HG03064 (cell line): ENCODE measurements around the gene MESP1.

ENCODE experiments used
- ATAC-seq: cut with Tn5 transposase; IDR thresholded peaks from one replicate; pipeline ENCODE4 v1.9.1; 2021; ENCODE audit warnings: low read depth; ENCODE audit not compliant: unreplicated experiment

MESP1 gene

DNA sequence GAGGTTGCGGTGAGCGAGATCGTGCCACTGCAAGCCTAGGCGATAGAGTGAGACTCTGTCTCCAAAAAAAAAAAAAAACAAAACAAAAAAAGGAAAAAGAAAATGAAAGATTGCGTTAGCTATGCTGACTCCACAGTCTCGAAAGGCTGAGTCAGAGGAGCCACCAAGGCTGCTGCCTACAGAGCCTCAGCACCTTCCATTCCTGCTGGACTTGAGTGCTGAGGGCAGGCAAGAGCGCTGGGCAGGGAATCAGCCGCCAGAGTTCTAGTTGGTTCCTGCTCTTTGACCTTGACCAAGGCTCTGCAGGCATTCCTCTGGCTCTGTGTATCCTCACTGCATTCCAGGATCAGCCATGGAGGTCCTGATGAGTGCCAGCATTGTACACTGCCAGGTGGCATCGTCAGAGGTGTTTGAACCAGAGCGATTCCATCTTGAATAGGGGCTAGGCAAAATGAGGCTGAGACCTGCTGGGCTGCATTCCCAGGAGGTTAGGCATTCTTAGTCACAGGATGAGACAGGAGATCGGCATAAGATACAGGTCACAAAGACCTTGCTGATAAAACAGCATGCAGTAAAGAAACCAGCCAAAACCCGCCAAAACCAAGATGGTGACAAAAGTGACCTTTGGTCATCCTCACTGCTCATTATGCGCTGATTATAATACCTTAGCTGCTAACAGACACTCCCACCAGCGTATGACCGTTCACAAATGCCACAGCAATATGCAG lies 31.0 kb upstream of the MESP1 start:
- ATAC-seq: no peak

DNA sequence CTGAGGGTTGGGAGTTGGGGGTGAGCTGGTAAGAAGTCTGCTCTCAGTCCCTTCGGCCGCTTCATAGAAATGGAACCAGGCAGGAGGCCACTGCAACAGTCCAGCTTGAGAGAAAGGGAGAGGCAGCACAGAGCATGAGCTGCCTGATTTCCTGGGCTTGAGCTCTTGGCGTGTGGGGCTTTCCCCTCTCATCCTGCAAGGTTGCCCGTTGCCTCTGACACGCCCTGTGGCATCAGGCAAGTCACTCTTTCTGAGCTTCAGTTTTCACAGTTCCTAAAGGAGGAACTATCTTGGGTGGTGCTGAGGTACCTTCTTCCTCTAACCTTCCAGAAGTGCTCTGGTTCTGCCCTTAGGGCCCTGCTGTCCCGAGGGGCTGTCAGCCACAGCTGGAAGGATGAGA lies 30.0 kb upstream of the MESP1 start:
- ATAC-seq: no peak

DNA sequence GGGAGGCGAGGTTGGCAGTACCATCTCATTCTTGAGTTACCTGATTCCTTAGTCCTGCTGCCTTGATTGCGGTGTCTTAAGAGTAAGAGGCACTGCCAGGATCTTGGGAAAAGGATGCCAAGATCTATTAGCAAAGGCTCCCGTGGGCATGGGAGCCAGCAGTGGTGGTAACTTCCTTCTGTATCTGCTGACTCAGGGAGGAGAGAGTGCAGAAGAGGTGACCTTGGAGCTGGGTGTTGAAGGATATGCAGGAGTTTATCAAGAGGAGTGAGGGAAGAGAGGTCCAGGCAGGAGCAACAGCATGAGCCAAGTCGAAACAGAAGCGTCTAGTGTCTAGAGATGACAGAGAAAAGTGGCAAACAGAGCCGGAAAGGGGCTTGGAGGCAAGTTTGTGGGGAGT lies 29.6 kb upstream of the MESP1 start:
- no peak for ATAC-seq

DNA sequence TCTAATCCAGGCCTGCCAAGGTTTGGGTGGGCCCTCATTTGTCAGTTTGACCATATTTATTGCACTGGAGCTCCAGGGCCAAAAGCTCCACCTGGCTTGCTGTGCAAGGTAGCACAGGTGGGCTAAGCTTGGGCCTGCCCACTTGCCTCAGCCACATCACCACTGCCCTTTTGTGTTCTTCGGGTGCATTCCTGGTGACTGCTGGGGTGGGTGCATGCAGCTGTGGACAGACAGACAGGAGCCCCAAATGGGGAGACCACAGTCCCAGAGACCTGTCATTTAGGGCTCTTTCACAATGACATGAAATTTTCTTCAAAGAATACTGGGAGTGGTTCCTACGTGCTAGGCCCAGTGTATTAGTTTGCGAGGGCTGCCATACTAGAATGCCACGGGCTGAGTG lies 27.8 kb upstream of the MESP1 start:
- ATAC-seq: no peak

DNA sequence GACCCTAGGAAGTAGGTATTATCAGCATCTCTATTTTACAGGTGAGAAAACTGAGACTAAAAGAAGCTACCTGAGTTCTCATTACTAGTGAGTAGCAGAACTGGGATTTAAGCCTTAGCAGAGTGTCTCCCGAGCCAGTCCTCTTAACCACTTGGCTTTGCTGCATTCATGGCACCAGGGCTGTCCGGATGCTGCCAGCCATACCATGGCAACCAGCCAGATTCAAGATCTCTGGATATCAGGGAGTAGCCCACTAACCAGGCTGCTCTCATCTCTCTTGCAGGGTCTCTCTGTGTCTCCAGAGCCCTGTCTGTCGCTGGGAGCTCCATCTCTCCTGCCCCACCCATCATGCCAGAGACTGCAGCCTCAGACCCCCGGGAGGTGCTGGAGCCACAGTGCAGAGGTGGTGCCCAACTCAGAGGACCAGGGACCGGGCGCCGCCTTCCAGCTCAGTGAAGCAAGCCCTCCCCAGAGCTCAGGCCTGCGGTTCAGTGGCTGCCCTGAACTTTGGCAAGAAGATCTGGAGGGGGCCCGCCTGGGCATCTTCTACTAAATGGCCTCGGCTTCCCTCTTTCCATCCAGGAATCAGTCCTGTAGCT lies 26.8 kb upstream of the MESP1 start:
- no peak for ATAC-seq

DNA sequence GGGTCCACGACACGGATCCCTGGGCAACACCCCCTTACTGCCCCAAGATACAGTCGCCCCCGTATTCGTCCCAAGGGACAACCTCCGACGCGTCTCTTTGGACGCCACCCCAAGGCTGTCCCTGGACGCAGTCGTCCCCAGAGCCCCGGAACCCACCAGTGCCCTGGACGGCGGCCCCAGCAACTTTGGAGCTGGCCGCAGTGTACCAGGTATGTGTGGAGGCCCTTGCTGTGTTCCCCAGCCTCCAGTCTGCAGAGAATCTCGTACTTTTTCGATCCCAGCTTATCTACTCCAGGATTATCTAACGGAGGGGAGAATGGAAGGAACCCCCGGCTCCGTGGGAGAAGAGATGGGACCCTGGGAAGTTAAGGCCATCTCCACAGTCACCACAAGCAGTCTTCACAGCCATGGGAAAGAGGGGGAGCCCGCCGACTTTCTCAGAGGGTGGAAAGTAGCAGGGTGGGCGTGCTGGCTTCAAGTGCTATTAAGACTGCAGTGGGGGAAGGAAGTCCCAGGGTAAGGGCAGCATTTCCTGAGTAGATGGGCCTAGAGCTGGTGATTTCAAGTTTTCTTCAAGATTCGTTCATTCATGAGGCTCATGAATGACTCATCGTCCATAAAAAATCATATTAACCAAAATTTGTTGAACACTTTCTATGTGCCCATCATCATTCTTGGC lies 26.2 kb upstream of the MESP1 start:
- ATAC-seq: no peak

DNA sequence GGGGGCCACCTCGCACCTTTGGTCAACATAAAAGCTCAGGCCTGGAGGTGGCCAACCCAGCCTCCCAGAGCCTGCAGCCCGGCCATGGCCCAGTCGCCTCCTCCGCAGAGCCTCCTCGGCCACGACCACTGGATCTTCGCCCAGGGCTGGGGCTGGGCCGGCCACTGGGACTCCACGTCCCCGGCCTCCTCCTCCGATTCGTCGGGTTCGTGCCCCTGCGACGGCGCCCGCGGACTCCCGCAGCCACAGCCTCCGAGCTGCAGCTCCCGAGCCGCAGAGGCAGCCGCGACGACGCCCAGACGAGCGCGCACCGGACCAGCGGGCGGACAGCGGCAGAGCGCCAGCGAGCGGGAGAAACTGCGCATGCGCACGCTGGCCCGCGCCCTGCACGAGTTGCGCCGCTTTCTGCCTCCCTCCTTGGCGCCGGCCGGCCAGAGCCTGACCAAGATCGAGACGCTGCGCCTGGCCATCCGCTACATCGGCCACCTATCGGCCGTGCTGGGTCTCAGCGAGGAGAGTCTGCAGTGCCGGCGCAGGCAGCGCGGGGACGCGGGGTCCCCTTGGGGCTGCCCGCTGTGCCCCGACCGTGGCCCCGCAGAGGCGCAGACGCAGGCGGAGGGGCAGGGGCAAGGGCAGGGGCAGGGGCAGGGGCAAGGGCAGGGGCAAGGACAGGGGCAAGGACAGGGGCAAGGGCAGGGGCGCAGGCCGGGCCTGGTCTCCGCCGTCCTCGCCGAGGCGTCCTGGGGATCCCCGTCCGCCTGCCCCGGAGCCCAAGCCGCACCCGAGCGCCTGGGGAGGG lies 25.4 kb upstream of the MESP1 start, which contains the start of gene MESP2:
MESP2 (plus strand) TSS at position 59 of the 799 bp plus-strand sequence; CDS start at position 85, 26 bp downstream.
- ATAC-seq: no peak

DNA sequence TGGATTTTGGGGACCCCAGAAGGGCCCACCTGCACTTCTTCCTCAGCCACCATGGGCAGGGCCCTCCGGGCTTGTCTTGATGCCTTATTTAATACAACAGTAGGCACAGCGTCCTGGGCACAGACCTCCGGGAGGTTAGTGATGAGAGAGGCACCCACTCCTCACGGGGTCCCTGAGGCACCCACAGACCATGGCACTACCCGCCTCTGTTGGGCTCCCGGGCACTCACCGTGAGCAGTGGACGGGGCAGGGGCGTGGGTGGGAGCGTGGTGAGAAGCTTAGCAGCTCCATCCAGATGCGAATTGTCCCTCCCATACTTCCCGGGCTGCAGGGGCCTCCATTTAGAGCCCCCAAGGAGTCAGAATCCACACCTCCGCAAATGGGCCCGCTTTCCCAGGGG lies 24.8 kb upstream of the MESP1 start:
- ATAC-seq: no peak

DNA sequence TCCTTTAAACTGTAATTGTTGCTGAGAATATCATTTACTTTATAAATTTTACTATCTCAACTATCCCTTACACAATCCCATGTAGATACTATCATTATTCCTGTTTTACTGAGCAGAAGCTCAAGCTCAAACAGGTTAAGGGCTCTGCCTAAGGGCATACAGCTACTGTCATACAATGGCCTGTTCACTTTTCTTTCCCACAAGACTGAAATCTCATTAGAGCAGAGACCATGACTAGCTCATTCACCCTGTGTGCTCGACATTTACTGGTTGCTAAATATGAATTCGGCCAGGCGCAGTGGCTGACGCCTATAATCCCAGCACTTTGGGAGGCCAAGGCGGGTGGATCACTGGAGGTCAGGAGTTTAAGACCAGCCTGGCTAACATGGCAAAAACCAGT lies 23.4 kb upstream of the MESP1 start:
- ATAC-seq: no peak

DNA sequence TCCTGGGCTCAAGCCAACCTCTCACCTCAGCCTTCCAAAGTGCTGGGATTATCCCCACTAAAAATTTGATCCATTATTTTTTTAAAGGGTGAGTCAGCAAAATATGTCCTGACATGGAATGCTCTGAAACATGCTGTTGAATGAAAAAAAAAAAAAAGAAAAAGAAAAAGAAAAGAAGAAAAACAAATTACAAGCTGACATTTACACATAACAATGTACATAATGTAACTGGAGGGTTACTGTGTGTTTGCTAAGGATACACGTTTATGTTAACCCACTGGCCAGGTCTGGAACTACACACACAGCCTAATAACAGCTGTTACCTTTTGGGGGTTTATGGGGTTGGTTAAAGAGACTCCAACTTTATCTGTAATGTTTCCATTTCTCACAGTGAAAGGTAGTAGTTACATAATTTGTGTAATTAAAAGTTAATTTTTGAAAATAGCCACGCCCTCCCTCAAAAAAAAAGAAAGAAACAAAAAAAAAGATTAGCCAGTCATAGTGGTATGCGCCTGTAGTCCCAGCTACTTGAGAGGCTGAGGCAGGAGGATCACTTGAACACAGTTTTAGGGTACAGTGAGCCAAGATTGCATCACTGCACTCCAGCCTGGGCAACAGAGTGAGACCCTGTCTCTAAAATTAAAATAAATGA lies 22.0 kb upstream of the MESP1 start:
- ATAC-seq: no peak

DNA sequence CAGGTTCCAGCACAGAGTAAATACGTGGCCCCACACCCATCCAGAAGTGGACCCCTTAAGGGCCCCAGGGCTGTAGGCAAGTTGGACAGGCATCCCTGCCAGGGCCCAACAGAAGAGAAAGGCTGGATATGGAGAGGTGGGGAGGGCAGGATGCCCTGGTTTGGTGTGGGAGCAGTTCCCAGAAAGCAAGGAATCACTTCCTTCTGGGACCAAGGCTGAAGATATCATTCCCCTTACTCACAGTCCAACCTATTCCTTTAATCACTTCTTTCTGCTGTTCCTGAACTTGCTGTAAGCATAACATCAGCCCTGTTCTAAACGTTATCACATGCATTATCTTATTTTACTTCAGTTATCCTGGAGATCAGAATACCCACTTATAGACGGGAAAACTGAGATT lies 19.0 kb upstream of the MESP1 start:
- ATAC-seq: no peak

DNA sequence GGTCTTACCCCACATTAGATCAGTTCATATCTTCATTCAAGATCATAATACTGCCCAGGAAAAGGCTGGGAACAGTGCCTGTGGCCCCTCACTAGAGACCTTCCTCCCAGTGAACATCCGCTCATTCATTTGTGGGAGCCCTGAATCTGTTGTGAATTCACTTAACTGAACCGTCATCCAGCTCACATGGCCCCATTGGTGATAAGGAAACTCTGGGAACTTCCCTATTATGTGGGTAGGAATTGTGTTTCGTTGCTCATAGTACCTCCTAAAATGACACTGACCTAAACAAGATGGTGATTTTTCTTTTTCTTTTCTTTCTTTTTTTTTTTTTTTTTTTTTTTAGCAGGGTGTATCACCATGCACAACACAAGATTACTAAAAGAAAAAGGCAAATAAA lies 18.3 kb upstream of the MESP1 start:
- no peak for ATAC-seq

DNA sequence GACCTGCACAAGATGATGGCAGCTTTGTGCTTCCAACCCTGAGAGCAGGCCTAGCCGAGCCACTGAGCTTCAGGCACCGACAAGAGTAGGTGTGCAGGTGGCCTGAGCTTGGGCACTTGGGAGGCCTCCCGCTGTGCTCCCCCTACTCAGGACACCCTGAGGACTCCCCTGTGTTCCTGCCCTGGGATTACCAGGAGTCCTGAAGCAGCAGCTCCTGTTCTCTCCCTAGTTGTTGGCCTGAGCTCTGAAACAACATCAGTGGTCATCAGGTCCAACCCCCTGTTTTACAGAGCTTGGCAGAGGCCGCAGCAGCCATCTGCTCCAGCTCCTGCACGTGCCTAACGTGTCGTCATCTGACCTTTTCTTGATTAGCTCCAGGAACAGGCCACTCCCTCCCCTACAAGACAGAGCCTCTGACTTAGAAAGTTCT lies 17.0 kb upstream of the MESP1 start:
- ATAC-seq: no peak

DNA sequence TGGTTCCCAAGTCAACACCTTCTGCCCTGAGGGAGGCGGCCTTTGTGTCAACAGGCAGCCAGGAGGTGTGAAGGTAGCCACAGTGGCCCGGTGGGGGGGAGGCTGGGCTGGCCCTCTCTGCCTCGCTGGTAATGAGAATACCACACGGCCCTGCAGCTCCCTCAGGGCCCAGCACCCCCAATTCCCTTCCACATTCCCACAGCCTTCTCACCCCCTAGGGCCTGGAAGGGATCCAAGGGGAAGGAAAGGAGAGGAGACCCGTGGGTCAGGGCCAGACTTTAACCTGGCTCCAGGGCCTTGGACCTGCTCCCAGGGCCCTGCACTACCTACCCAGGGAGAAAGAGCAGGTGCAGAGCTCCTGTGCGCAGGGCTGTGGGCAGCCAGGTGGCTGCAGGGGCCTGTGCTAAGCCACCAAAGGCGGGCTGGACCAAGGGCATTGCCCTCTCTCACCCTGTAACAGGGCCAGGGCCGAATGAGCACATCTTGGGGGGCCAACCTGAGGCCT lies 16.4 kb upstream of the MESP1 start:
- no peak for ATAC-seq

DNA sequence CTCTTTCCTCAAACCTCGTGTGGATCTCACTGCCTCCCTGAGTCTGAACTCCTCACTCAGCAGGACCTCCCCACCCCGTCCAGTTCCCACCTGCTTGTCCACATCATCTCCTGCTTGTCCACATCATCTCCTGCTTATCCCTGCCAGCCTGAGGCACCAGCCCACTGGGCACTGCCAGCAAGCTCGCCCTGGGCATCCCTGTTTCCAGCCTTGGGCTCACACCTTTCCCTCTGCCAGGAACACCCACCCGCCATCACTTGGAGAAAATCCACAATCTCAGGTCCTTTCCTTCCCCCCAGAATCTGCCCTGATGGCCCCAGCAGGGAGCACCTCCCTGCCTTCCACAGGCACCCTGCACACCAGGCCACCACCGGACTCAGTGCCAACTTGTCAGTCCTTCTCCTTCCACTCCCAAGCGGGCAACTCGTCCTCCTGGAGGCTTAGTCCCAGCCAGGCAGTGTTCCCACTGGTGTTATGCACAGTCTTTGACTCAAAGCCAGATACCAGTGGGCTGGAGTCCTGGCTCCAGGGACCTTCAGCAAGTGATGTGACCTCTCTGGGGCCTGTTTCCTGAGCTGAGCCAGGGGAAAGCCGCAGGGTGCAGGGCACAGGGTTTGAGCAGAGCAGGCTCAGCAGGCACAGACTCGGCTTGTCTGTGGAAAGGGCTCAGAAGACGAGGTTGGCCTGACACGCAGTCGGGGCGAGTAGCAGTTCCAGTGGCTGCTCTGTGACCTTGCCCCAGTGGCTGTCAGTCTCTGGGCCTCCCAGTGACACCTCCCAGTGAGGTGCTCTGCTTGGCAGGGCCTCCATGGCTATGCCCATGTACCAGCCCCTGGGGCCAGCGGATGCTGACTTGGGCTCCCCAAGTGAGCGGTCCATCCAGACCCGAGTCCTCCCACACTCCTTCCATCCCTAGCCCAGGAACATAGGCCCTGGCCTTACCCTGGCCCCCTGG lies 15.6 kb upstream of the MESP1 start:
- no peak for ATAC-seq

DNA sequence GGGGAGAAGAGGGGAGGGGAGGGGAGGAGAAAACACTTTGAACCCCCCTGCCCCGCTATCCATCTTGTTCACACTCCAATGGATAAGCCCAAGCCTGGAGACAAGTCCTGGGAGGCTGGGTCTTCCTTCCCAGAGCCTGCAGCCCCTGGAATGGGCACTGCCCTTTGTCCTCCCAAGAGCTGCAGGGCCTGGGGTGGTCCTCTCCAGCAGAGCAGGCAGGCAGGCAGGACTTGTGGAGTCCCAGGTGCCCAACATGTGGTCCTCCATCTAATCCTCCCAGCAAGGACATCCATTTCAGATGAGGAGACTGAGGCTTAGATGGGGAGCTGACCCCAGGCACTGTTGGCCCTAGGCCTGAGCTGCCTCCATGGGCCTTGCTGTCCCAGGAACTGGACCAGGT lies 14.6 kb upstream of the MESP1 start:
- no peak for ATAC-seq

DNA sequence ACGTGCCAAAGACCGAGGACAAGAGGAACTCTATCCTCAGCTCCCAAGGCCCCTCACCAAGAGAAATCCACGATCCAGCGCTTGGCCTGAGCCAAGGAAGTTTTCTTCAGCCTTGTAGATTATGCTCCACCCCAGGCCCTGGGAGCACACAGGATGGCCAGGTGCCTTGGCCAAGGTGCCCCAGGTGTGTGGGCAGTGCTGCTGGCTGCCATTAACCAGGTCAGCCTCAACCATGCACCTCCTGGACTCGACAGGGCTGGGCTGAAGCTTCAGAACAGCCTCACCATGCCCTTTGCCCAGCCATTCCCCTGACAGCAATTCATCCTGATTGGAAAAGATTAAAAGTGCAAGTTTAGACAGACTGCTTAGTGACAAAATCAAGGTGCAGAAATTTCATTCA lies 10.9 kb upstream of the MESP1 start:
- no peak for ATAC-seq

DNA sequence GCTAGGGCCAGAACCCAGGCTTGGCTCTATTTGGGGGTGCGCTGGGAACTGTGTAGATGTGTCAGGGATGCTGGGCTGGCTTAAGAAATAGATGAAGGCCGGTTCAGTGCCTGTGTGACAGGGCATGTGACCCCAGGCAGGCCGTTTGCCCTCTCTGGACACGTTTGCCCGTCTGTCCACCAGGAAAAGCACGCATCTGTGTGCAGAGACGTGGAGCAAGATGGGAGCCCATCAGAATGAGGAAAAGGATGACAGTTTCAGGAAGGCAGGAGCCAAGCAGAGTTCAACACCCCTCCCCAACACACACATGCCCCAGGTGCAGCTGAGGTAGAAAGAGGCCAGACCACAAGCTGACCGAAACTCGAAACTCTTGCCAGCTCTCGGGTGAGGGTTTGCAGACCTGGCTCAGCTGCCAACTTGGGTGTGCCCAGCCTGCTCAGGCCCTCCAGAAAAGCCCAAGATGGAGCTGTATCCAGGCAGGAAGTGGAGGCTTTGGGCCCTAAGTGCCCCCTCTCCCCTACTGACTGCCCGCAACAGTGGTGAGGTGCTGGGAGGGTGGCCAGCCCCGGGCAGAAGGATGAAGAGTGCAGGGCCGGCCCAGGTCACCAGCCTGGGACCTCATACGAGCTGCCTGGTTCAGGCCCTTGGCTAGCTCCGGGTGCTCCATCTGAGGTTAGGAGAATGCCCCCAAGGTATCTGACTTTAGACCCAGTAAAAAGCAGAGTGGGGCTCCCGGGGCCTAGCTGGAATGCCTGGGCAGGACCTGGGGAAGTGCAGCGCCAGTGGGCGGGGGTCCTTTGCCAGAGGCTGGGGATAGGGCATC lies 10.2 kb upstream of the MESP1 start:
- no peak for ATAC-seq
